Suppressor macrophage treated with lipopolysaccharide for 1 hour (primary cell): ENCODE data around the gene SERPINA12.
"Not testable (repeated sequence)": the region's sequence is repeated elsewhere in the genome, so short reads cannot be mapped to it uniquely, and the experiment has no call there.

ENCODE experiments used
- DNase-seq, 3 donors: peaks; one replicate each; pipeline ENCODE4 v3.0.0-alpha.2; 2020 to 2022

SERPINA12 gene

DNA sequence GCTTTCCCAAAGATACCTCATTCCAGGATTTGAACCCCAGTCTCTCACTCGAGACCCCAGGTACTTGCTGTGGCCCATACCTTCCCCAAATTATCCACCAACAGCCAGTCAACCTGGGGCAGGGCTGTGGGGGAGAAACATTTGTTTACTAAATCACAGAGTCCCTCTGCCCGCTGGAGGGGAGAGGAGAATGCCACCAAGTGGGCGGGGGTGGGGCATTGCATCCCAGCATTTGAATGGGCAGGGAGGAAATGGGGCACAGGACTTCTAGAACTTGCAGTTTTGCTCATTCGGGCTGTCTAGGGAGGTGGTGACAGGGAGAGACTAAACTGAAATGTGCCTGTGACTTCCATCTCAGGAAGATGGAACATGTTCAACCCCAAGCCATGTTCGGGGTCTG lies 22.4 kb downstream of the SERPINA12 start:
- no peak for DNase-seq

DNA sequence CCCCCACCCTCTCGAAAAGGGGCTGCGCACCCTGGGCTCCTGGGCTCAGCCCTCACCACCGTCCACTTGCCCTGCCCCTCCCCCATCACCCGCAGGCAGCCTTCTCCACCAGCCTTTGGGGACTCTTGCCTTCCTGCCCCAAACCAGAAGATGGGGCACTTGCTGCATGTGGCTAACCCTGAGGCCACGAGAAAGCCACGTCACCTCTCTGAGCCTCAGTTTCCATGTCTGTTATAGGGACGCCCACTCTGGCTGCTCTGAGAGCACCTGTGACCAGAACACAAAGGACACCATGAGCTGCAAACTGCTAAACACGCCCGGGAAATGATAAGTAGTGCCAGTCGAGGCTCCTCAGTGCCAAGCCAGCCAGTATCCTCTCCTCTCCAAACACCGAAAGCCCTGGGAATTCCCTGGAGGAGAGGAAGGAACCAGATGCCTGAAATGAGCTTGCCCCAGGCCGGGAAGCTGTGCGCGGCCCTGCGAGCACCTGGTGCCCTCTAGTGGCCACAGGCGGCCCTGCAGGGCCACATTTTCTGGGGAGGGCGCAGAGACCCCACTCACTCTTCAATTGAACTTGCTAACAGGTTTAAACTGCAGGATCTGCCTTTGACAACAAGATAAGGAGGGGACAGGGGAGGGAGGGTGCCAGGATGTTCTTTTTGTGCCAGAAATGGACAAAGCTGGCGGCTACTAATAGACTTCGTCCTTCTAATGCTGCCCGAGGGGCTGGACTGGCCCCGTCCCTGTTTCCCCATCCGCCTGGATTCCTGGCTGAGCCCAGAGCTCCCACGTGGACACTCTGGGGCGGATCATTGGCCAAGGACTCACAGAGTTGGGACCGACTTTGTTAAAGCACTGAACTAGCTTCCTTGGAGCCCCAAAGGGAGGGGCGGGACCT lies 23.1 kb downstream of the SERPINA12 start:
- DNase-seq, result peak; percentile 77 to 84 (median 78)

DNA sequence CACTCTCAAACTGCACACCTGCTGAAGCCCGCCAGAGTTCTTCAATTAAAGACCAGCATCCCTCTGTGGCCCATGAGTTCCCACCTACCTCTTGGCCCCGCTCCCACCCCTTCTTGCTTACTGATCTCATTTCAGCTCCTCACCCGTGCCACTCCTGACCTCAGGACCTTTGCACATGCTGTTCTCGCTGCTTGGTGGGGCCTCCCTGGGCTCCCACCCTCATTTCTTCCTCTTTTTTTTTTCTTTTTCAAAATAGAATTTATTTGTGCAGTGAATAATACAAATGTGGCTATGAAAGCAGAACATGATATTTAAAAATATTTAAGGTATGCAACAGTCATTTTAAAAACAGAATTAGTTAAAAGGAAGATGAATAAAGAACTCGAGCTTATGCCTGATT lies 24.8 kb downstream of the SERPINA12 start:
- no peak for DNase-seq

DNA sequence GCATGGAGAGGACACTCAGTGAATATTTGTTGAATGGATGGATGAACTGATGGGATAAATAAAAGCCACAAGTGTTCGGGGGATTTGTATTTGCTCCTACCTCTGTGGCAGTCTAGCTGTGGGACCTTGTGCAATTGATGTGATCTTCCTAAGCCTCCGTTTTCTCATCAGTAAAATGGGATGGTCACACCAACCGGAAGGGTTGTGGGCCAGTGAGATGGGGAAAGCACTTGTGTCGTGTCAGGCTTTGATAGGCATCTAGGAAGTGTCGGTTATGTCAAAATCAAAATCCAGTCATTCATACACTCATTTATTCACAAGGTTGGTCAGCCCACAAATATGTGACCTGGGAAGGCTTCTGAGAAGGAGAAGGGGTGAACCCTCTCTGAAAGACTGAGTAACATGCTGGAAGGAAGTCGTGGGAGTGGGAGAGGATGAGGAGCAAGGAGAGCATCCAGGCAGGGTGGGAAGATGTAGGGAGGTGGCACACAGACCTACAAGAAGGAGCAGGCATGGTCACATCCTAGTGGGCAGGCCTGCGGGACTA lies 25.5 kb downstream of the SERPINA12 start:
- DNase-seq, result peak in 1 of 3 donors; percentile 3

DNA sequence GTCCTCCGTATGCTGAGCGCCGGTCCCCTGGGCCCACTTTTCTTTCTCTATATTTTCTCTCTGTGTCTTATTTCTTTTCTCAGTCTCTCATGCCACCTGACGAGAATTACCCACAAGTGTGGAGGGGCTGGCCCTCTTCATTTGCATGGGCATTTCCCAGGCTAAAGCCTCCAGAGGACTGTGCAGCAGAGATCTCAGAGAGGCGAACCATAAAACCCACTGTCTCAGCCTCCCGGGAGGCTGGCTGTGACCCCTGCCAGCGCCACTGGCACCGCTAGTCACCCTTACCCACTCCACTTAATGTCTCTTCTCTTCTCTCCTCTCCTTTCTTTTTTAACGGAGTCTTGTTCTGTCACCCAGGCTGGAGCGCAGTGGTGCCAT lies 26.2 kb downstream of the SERPINA12 start:
- DNase-seq, result no peak

DNA sequence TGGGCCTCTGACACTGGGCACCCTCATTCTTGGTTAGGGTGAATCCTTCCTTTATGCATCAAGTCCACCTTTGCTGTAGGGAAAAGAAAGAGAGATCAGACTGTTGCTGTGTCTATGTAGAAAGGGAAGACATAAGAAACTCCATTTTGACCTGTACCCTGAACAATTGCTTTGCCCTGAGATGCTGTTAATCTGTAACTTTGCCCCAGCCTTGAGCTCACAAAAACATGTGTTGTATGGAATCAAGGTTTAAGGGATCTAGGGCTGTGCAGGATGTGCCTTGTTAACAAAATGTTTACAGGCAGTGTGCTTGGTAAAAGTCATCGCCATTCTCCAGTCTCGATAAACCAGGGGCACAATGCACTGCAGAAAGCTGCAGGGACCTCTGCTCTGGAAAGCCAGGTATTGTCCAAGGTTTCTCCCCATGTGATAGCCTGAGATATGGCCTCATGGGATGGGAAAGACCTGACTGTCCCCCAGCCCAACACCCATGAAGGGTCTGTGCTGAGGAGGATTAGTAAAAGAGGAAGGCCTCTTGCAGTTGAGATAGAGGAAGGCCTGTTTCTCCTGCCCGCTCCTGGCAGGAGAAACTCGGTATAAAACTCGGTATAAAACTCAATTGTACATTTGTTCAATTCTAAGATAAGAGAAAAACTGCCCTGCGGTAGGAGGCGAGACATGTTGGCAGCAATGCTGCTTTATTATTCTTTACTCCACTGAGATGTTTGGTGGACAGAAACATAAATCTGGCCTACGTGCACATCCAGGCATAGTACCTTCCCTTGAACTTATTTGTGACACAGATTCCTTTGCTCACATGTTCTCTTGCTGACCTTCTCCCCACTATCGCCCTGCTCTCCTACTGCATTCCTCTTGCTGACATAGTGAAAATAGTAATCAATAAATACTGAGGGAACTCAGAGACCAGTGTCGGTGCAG lies 26.9 kb downstream of the SERPINA12 start:
- not testable (repeated sequence) for DNase-seq

DNA sequence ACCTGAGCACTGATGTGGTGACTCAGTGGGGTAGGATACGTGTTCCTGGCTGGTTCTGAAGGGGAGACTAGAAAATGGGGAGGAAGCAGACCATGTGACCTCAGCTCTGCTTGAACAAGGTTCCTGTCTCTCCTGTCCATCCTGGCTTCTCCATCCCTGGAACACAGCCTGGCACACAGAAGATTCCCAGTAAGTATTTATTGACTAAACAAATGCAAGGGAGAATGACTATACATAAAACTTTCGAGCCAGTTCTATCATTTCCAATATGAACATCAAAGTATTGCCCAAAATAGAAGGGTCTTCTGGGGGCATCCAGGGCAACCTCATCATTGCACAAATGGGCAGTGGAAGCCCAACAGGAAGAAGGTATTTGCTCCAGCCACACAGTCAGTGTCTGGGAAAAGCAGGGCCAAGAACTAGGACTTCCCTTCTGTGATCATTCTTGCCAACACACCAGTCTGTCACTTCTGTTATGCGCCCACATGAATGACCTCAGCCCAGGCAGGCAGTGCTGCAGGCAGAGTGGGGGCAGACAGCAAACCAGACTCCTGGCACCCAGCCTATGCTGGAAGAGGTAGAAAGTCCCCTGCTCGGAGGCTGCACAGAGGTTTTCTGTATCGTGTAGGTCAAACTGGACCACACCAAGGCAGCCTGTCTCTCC lies 27.7 kb downstream of the SERPINA12 start:
- DNase-seq, result peak; percentile 82 to 86 (median 85)

DNA sequence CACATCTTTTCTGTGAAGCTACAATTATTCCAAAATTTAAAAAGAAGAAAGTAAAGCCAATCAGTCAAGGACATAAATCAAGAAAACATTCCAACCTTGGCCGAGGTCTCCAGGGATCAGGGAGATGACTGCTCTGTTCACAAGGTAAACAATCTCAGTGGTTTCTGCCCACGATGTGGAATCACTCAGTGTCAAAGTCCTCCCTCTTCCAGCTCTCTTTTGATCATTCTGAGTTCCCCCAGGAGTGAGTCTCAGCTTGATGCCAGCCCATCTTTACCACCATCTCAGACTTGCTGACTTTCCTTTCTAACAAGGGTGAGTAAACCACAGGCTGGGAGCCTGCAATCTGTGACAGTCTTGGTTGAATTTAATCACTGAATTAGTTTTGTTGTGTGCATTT lies 28.5 kb downstream of the SERPINA12 start:
- DNase-seq, result no peak

DNA sequence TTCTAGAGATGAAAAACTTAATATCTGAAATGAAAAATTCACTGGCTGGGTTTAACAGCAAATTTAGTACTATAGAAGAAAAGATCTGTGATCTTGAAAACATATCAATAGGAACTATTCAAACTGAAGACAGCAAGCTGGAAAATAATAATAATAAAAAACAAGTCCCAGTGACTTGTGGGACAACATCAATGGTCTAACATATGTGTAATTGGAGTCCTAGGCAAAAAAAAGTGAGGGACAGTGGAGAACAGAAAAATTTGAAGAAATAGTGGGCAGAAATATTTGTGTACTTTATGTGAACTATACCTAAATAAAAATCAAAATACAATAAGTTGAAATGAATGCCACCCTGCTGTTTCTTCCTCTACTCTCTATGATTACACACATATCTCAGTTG lies 30.8 kb downstream of the SERPINA12 start:
- no peak for DNase-seq

DNA sequence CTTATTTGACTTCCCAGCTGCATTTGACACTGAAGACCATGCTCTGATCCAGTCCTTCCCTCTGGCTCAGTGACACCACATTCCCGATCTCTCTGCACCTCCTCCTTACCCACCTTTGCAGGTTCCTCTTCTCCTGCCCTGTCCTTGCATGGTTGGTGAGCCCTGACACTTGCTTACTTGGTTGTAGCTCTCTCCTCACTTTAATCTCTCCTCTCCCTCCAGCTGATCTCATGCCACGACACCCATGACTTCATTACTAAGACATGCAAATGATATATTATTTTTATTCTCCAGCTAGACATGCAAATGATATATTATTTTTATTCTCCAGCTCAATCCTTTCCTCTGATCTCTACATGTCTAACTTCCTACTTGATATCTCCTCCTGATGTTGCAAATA lies 33.2 kb downstream of the SERPINA12 start, which contains the start of gene SERPINA9:
SERPINA9 (minus strand) TSS at position 175 of the 400 bp plus-strand sequence. CDS start 6,357 bp downstream, outside the sequence.
- no peak for DNase-seq

DNA sequence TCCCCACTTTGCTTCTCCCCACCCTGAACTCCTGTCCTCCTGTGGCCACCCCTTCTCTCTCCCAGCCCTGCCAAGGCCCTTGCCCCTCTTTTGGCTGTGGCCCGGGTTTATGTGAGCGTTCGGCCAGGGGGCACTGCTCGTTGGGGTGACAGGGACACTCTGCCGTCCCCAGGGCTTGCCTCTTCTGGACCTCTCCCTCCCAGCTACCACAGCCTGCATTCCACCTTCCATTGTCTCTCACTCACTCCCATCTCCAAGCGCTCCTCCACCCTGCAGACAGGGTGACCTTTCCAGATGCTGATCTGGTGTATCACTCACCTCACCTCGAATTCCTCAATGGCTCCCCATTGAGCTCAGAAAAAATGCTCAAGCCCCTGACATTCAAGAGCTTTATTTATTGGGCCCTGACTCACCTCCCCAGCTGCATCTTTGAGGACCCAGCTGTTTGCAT lies 34.7 kb downstream of the SERPINA12 start:
- DNase-seq, result no peak

DNA sequence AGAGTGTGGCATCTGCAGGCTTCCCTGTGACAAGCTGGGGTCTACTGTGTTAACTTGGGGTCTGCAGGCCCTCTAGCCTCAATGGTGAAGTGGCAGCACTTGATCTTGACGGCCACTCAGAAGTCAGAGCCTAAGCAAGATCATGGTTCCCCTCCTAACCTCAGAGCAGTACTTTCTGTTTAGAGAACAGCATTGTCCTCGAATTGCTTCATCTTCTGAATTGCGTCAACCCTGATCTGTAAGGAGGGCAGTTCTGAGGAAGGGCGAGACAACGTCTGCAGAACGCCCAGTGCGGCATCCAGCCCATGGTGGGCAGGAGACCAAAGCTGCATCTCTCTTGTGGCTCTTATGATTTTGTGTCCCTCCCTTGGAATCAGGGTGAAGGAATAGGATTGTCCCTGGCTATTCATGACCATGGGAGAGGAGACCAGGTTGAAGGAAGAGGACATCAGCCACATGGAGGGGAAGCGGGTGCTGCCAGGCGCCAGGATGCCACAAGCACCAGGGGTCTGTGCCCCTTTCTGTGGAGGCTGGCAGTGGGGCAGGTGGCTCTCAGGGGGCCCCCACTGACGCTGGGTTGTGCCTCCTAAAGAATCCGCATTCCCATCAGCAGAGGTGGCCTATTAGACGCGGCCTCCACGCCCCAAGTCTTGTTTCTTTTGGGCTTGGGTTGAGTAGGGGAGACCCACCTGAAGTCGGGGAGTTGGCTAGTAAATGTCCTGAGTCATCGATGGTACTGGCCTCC lies 35.4 kb downstream of the SERPINA12 start:
- peak; percentile 40 to 50 (median 49) for DNase-seq

DNA sequence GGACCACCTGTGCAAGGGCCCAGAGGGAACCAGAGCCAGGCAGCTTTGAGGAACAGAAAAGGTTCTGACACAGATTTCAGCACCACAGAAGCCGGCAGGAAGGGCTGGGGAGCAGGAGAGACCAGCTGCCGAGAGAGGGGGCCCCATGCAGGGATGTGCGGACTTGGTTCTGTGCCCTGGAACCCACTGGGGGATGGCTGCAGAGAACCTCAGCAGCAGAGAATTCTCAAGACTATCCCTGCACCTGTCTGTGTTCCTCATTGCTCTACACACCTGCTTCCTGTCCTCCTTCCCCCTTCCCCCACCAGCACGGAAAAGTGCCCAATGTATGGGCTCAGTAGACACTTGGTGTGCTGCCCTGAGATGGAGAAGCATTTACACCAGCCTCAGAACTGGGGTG lies 36.4 kb downstream of the SERPINA12 start:
- no peak for DNase-seq

DNA sequence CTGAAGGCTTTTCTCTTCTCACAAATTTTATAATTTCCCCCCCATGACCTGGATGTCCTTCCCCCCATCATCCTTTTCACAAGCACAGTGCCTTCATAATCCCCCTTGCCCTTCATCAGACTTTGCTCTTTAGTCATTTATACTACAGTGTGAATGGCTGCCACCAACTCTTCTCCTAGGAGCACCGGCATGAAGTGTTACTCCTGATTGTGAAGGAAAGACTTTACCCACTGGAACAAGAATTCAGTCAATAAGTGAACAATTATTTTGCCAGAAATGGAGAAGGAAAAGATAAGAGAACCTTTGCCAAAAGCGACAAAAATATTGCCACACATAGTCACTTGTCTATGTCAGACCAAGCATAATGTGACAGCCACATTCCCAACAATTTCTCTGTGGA lies 38.2 kb downstream of the SERPINA12 start:
- no peak for DNase-seq

DNA sequence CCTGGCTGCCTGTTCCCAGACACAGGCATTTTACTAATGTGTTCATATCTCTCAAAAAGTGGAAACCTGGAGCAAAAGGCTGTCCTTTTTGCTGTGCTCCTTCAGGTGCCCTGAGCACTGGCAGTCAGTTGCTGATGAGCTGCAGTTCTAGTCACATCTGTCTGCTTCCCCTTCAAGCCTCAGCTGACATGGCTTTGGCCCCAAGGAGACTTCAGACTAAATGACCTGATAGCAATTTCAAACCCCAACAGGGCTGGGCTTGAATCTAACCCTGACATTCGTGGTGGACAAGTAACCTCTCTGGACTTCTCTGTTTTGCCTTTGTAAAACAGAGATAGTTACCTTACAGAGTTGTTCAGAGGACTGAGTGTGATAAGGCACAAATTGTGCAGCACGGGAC lies 39.0 kb downstream of the SERPINA12 start:
- no peak for DNase-seq

DNA sequence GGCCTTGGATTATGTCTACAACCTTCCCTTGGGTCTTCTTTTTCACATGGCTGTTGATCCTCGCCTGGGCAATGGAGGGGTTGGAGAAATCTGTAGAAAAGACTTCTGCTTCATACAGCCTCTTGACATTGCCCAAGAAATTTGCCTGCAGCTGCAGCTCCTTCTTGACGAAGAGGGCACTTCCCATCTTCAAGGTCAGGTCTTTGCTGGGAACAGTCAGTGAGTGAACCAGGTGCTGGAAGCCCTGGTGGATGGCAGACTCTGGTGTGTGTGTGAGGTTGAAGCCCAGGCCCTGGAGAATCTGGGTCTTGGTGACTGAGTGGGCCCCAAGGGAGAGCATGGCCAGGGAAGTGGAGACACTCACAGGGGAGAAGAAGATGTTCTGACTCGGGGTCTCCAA lies 40.0 kb downstream of the SERPINA12 start:
- DNase-seq, result no peak

DNA sequence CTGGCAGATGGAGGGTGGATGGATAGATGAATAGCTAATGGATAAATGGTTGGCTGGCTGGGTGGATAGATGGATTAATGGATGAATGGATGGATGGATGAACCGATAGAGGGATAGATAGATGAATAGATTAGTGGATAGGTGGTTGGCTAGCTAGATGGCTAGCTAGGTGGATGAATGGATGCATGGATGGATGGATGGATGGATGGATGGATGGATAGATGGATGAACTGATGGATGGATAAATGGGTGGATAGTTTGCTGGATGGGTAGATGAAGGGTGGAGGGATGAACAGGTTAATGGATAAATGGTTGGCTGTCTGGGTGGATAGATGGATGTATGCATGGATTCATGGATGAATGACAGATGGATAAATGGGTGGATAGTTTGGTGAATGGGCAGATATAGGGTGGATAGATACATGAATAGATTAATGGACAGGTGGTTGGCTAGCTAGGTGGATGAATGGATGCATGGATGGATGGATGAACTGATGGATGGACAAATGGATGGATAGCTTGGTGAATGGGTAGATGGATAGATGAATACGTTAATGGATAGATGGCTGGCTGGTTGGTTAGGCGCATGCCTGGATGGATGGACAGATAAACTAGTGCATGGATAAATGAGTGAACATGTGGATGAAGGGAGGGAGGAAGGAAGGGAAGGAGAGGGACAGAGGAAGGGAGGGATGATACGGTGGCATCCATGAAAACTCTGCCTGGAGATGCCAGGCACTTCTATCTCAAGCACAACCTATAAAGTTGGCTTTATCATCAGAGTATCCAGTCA lies 41.3 kb downstream of the SERPINA12 start:
- DNase-seq, result no peak

DNA sequence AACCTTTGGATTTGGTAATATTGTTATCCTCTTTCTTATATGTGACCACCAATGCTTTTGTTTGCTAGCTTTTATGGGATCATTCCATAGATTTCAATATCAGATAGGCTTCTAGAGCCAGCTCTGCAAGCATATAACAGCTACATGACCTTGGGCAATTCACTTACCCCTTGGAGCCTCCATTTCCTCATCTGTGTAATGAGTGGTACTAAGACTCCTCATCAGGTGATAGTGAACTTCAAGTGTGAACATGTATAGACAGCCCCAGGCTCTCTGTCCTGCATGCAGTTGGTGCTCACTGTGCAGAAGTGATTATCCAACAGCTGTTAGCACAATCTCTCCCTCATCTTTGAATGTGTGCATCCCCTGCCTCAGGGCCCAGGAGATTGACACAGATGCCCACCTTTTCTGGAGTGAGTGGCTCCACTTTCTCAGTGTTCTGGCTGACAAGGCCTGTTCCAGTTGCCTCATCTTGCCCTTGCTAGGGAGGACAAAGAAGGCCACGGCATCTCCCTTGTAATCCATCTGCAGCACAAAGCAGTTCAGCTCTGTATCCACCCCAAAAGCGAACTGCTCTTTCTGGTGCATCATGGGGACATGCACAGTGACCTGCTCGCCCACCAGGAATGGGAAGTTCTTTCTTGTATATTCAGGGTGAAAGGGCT lies 42.4 kb downstream of the SERPINA12 start:
- no peak for DNase-seq

DNA sequence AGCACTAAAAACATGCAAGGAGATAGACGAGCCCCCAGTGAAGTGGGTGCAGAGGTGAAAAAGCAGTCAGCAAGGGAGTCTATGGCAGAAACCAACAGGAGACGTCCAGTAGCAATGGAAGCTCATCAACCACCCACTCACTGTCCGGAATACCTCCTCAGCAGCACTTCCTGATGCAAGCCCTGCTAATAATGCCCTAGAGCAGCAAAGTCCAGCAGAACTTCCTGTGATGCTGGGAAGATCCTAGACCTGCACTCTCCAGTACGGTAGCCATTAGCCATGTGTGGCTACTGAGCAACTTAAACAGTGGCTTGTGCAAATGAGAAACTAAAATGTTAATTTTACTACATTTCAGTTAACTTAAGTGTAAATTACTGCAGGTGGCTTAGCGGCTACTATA lies 44.2 kb downstream of the SERPINA12 start:
- DNase-seq, result no peak

DNA sequence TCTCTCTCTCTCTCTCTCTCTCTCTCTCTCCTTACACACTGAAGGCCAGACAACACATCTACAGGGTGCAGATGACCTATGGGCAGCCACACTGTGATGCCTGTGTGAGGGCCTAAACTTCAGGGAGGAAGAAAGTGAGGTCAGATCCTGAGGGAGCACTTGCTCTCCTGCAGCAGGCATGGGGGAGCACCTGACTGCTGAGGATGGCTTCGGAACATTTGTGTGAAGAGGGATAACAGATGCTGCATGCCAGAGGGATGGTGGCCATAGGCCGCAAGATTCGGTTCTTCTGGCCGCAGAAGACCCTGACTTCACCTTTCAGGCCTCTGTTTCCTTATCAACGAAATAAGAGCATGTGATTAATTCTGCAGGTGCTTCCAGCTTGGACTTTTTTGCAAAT lies 45.0 kb downstream of the SERPINA12 start:
- no peak for DNase-seq
